AG10803 (cell line): ENCODE data around the gene ERO1A.

Experiments
- DNase-seq: peaks from one replicate; pipeline ENCODE4 v3.0.0; 2010; ENCODE audit warnings: low read depth
- H3K4me3 ChIP-seq: 2 replicates; pipeline ENCODE4 v1.5.1; 2011; ENCODE audit warnings: mild to moderate bottlenecking, low read length, control low read depth
- CTCF ChIP-seq: conservative IDR thresholded peaks from 2 replicates; pipeline ENCODE4 v1.5.1; 2011; ENCODE audit warnings: mild to moderate bottlenecking, low read length, control low read depth, inconsistent platforms

The ERO1A gene

GRCh38 chr14:52609445-52610044 is 85.8 kb downstream of the ERO1A start:
- H3K4me3 ChIP-seq, result no peak overlapping the region
- DNase-seq, result no peak
- no peak for TF ChIP-seq CTCF

GRCh38 chr14:52607061-52607460 is 88.3 kb downstream of the ERO1A start:
- DNase-seq, result no peak
- TF ChIP-seq CTCF, result no peak
- H3K4me3 ChIP-seq, result no peak overlapping the region

GRCh38 chr14:52602131-52602530 is 93.2 kb downstream of the ERO1A start:
- DNase-seq, result no peak

GRCh38 chr14:52599974-52600373 is 95.4 kb downstream of the ERO1A start:
- TF ChIP-seq CTCF, result no peak
- H3K4me3 ChIP-seq, result no peak overlapping the region
- DNase-seq, result no peak

More at GRCh38 chr14:52602131-52602530, 93.2 kb downstream of the ERO1A start:
- no peak overlapping the region for H3K4me3 ChIP-seq
- TF ChIP-seq CTCF, result no peak

- no peak for TF ChIP-seq CTCF
- DNase-seq, result no peak
- no peak overlapping the region for H3K4me3 ChIP-seq
These were observed 96.8 kb downstream of the ERO1A start for GRCh38 chr14:52598568-52598967.

- TF ChIP-seq CTCF, result no peak
- DNase-seq, result no peak
- H3K4me3 ChIP-seq, result no peak overlapping the region
These were observed 98.5 kb downstream of the ERO1A start for GRCh38 chr14:52596861-52597260.

- no peak overlapping the region for H3K4me3 ChIP-seq
- no peak for TF ChIP-seq CTCF
- DNase-seq, result no peak
These were observed 99.0 kb downstream of the ERO1A start for GRCh38 chr14:52596320-52596719.
